Activated B cell treated with CpG ODN at 0.5 μM for 24 hours (primary cell): Measurements from ENCODE around the gene DENND1C. TPM values are rescaled to one million over a fixed set of nuclear protein-coding genes. Genes with fewer than 3 reads are reported as not detected.

Experiments
- ATAC-seq: fragments of 200-7000 bp; cut with Tn5 transposase; one replicate; pipeline ENCODE4 v1.10.0; 2021; ENCODE audit warnings: low read depth, mild to moderate bottlenecking, moderate library complexity
- CTCF ChIA-PET: fragments of 350-600 bp; sonication (Branson Sonifier 250); formaldehyde crosslinking; loops from one replicate; lab custom pipeline; 2021; ENCODE audit warnings: antibody characterized with exemption; lab: Charles Lee
- POLR2A ChIA-PET: fragments of 350-600 bp; sonication (Branson Sonifier 250); formaldehyde crosslinking; loops from one replicate; lab custom pipeline; 2021; ENCODE audit warnings: antibody characterized with exemption; lab: Charles Lee
- DNase-seq: peaks from one replicate; pipeline ENCODE4 v3.0.0; 2022
- H3K27ac Mint-ChIP-seq: one replicate; pipeline ENCODE4 v1.8.0; 2020; ENCODE audit warnings: mixed read lengths
- H3K27me3 Mint-ChIP-seq: one replicate; pipeline ENCODE4 v1.8.0; 2021; ENCODE audit warnings: mixed read lengths
- H3K36me3 Mint-ChIP-seq: one replicate; pipeline ENCODE4 v1.8.0; 2021; ENCODE audit warnings: low read depth, mixed read lengths
- H3K4me1 Mint-ChIP-seq: one replicate; pipeline ENCODE4 v1.8.0; 2021; ENCODE audit warnings: mixed read lengths
- H3K4me3 Mint-ChIP-seq: one replicate; pipeline ENCODE4 v1.8.0; 2020; ENCODE audit warnings: mild to moderate bottlenecking, mixed read lengths
- H3K9me3 Mint-ChIP-seq: one replicate; pipeline ENCODE4 v1.8.0; 2020; ENCODE audit warnings: mixed read lengths
- CTCF ChIP-seq: fragments of 200-600 bp; IDR thresholded peaks from one replicate; pipeline ENCODE4 v1.8.0; 2022; ENCODE audit warnings: antibody characterized with exemption, mild to moderate bottlenecking
- intact Hi-C: fragments of 100-400 bp; cut with micrococcal nuclease; formaldehyde crosslinking; loops from one replicate; pipeline ENCODE4 v1.15.1; 2024
- total RNA-seq: library from RNA; stranded (reverse); gene quantifications from 2 replicates; pipeline ENCODE4 v1.2.3, GENCODE V29; 2022

DENND1C gene
- total RNA-seq, 1 donor from 2014 or later = 95.1 TPM

- no peak overlapping the region for H3K27ac Mint-ChIP-seq
- ATAC-seq (no peak), DNase-seq (no peak)
- CTCF ChIA-PET = no interaction called here
- no peaks in the 10 kb centered on the region for H3K27me3 Mint-ChIP-seq
- intact Hi-C loops = no loop called here
- H3K9me3 Mint-ChIP-seq = no peaks in the 10 kb centered on the region
- H3K4me1 Mint-ChIP-seq = peaks cover 36% of the 10 kb centered on the region
- POLR2A ChIA-PET = no interaction called here
- H3K4me3 Mint-ChIP-seq = no peak overlapping the region
- TF ChIP-seq CTCF = no peak
- H3K36me3 Mint-ChIP-seq = peaks cover 6% of the 10 kb centered on the region
Measured at GRCh38 chr19:6484831-6485230, 3.2 kb upstream of the DENND1C start.

DNA sequence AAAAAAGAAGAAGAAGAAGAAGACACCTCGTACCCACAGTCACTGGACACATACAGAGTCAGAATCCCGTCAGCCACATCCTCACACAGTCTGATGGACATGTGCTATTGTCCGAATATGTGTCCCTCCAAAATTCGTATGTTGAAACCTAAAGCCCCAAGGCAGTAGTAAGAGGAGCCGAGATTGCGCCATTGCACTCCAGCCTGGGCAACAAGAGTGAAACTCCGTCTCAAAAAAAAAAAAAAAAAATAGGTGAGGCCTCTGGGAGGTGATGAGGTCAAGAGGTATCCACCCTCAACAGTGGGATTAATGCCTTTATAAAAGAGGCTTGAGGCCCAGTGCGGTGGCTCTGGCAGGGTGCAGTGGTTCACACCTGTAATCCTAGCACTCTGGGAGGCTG is 2.6 kb upstream of the DENND1C start:
- Mint-ChIP-seq H3K4me3 (no peak overlapping the region), H3K9me3 (no peaks in the 10 kb centered on the region), H3K27me3 (no peaks in the 10 kb centered on the region), H3K27ac (no peak overlapping the region), H3K36me3 (peaks cover 6% of the 10 kb centered on the region), H3K4me1 (peaks cover 31% of the 10 kb centered on the region)
- POLR2A ChIA-PET = interaction anchor here (0.7 kb wide), 1 partner anchor 130 kb away, joined by 3 read pairs; no protein-coding TSS in a partner anchor
- TF ChIP-seq CTCF = no peak
- intact Hi-C loops = no loop called here
- ATAC-seq = no peak
- DNase-seq = no peak
- CTCF ChIA-PET = interaction anchor here (1.0 kb wide), 1 partner anchor 33 kb away, joined by 3 read pairs; no protein-coding TSS in a partner anchor

DNA sequence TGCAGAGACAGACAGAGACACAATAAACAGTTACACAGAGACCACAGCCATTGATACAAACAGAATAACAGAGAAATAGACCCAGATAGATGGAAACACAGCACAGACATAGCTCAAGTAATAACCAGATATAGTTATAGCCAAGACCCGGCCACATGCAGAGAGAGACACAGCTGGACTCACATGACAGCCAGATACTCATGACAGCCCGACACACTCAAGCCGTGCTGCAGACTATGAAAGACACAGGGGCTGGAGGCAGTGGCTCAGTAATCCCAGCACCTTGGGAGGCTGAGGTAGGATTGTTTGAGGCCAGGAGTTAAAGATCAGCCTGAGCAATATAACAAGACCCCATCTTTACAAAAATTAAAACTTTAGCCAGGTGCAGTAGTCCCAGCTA is 1.6 kb upstream of the DENND1C start:
- Mint-ChIP-seq H3K36me3 (peaks cover 6% of the 10 kb centered on the region), H3K27me3 (no peaks in the 10 kb centered on the region), H3K4me3 (no peak overlapping the region), H3K9me3 (no peaks in the 10 kb centered on the region), H3K4me1 (peaks cover 29% of the 10 kb centered on the region), H3K27ac (no peak overlapping the region)
- CTCF ChIA-PET = no interaction called here
- no peak for ATAC-seq
- intact Hi-C loops = loop anchor here (2.0 kb wide), 1 partner anchor 22 kb away; no protein-coding TSS in a partner anchor
- POLR2A ChIA-PET = interaction anchor here (0.7 to 2.6 kb wide), 2 partner anchors 59 to 131 kb away, joined by 3 to 16 read pairs; partner anchors contain the start of gene KHSRP
- TF ChIP-seq CTCF = no peak
- no peak for DNase-seq

DNA sequence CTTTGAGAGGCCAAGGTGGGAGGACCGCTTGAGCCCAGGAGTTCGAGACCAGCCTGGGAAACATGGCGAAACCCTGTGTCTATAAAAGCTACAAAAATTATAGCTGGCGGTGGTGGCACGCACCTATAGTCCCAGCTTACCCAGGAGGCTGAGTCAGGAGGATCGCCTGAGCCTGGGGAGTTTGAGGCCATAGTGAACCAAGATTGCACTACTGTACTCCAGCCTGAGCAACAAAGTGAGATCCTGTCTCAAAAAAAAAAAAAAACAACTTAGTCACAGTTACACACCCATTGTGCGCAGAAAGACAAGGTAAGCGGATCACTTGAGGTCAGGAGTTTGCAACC is 728 bp upstream of the DENND1C start:
- intact Hi-C loops = loop anchor here (2.0 kb wide), 1 partner anchor 22 kb away; no protein-coding TSS in a partner anchor
- DNase-seq (no peak), ATAC-seq (no peak)
- Mint-ChIP-seq H3K36me3 (peaks cover 8% of the 10 kb centered on the region), H3K4me1 (peaks cover 29% of the 10 kb centered on the region), H3K4me3 (peak overlapping the region; percentile 91), H3K9me3 (no peaks in the 10 kb centered on the region), H3K27ac (peak overlapping the region; percentile 89), H3K27me3 (no peaks in the 10 kb centered on the region)
- TF ChIP-seq CTCF = no peak
- POLR2A ChIA-PET = interaction anchor here (0.6 to 2.6 kb wide), 8 partner anchors 9 to 381 kb away, joined by 4 to 18 read pairs (median 8); partner anchors contain the start of gene KHSRP
- CTCF ChIA-PET = interaction anchor here (2.0 kb wide), 1 partner anchor 151 kb away, joined by 9 read pairs; no protein-coding TSS in a partner anchor

DNA sequence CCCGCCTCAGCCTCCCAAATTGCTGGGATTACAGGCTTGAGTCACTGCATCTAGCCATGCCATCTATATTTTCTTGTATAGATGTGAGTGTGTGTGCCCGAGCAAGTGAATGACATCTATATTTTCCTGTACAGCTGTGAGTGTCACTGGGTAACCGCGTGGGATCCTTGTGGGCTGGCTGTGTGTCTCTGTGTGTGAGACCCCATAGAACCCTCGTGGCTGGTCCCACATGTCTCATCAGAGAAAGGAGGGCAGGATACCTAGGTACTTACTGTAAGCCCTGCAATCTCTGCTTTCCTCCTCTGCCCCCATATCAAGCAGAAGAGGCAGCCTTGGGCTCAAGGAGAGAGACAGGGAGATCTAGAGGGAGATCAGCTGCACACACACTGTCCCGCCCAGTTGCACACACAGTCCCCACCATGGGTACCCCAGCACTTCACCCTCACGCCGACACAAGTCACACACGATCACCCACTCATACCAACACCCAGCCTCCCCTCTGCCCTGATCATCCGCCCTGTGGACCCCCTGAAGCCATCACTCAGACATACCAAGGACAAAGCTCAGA is 655 bp downstream of the DENND1C start:
- ATAC-seq (peak; percentile 8), DNase-seq (no peak)
- ChIA-PET POLR2A (interaction anchor here (0.6 to 2.6 kb wide), 24 partner anchors 9 to 794 kb away, joined by 3 to 25 read pairs (median 4); partner anchors contain the start of genes ALKBH7, CLPP, GTF2F1 and KHSRP), CTCF (interaction anchor here (1.5 to 2.0 kb wide), 2 partner anchors 22 to 153 kb away, joined by 4 to 9 read pairs; partner anchors contain the start of gene SLC25A23)
- Mint-ChIP-seq H3K4me1 (peaks cover 29% of the 10 kb centered on the region), H3K4me3 (peak overlapping the region; percentile 91), H3K36me3 (peaks cover 12% of the 10 kb centered on the region), H3K9me3 (no peaks in the 10 kb centered on the region), H3K27me3 (no peaks in the 10 kb centered on the region), H3K27ac (peak overlapping the region; percentile 89)
- intact Hi-C loops = loop anchor here (1.0 kb wide), 2 partner anchors 21 to 56 kb away; no protein-coding TSS in a partner anchor
- TF ChIP-seq CTCF = no peak
